ENCODE results near the gene ZBTB49. TPM values are rescaled to one million over a fixed set of nuclear protein-coding genes. Genes with fewer than 3 reads are reported as not detected.

Gene ZBTB49
- total and polyA plus RNA-seq, 3 experiments from 2014 or later, result 7.9 to 10.5 (median 8.7) TPM

GRCh38 chr4:4349867-4350266 lies 59.8 kb downstream of the ZBTB49 start:
- H3K27me3 Mint-ChIP-seq, result peaks cover 0 to 7% of the 10 kb centered on the region in 2 donors
- DNase-seq, result no peak
- H3K4me3 Mint-ChIP-seq, result no peak overlapping the region
- H3K9me3 Mint-ChIP-seq, result peaks cover 3 to 22% (median 9%) of the 10 kb centered on the region in 5 donors
- Histone ChIP-seq H3K4me3 (ENCODE audit: low read length) (no peak overlapping the region), H3K27ac (ENCODE audit: low read depth, low read length) (no peak overlapping the region), H3K36me3 (ENCODE audit: insufficient read depth, low read length) (no peaks in the 10 kb centered on the region), H3K9me3 (ENCODE audit: low read length) (no peaks in the 10 kb centered on the region), H3K4me1 (ENCODE audit: insufficient read depth, low read length) (peaks cover 22% of the 10 kb centered on the region), H3K27me3 (ENCODE audit: insufficient read depth, low read length, poor library complexity, severe bottlenecking) (no peaks in the 10 kb centered on the region)
- H3K27ac Mint-ChIP-seq, result peak overlapping the region in 1 of 8 donors; percentile 92
- peaks cover 21 to 41% (median 33%) of the 10 kb centered on the region in 3 donors for H3K4me1 Mint-ChIP-seq
- POLR2A ChIA-PET, result no interaction called here
- CTCF ChIA-PET, result interaction anchor here (1.1 kb wide), 1 partner anchor 14 kb away, joined by 3 read pairs; no protein-coding TSS in a partner anchor
- H3K36me3 Mint-ChIP-seq, result peaks cover 0 to 20% (median 9%) of the 10 kb centered on the region in 3 donors

DNA sequence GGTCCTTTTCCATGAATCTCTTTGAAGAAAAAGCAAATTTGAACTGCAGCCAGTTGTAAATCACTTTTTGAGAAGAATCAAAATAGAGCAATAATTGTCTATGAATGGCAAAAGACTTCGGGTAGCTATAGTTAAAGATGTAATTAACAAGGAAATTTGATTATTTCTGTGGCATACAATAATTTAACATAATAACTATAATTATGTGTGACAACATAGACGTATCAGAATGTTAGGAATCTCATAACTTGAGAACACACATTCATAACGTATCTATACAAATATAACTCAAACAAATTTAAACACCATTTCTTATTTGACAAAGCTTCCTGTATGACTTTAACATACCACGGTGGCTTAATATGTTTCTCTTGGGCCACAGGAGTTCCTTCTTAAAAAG lies 60.9 kb downstream of the ZBTB49 start:
- Histone ChIP-seq H3K9me3 (ENCODE audit: low read length) (no peaks in the 10 kb centered on the region), H3K27me3 (ENCODE audit: insufficient read depth, low read length, poor library complexity, severe bottlenecking) (no peaks in the 10 kb centered on the region), H3K27ac (ENCODE audit: low read depth, low read length) (no peak overlapping the region), H3K4me1 (ENCODE audit: insufficient read depth, low read length) (peaks cover 22% of the 10 kb centered on the region), H3K36me3 (ENCODE audit: insufficient read depth, low read length) (no peaks in the 10 kb centered on the region), H3K4me3 (ENCODE audit: low read length) (no peak overlapping the region)
- POLR2A ChIA-PET, result no interaction called here
- CTCF ChIA-PET, result interaction anchor here (1.1 kb wide), 1 partner anchor 15 kb away, joined by 3 read pairs; no protein-coding TSS in a partner anchor
- DNase-seq, result no peak
- Mint-ChIP-seq H3K9me3 (peaks cover 3 to 22% (median 9%) of the 10 kb centered on the region in 5 donors), H3K4me1 (peaks cover 22 to 40% (median 35%) of the 10 kb centered on the region in 3 donors), H3K36me3 (peaks cover 0 to 20% (median 9%) of the 10 kb centered on the region in 3 donors), H3K4me3 (no peak overlapping the region), H3K27me3 (peaks cover 0 to 5% of the 10 kb centered on the region in 2 donors), H3K27ac (no peak overlapping the region)

DNA sequence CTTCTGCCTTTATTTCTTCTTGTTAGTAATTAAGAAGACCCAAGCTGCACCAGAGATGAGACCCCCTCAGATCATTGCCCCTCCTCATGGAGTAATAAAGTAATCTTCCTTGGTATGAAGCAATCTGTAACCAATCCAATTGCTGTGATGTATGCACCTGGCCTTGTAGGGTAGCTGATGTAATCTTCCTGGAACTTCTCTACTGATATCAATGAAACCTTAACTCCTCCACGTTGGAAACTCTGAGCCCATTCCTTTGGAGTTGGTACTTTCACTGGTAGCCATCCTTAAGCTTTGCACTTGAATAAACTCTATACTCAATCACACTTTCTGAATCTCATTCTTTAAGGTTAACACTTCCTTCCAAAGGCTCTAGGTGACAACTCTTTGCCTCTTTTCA lies 65.3 kb downstream of the ZBTB49 start:
- no peak for DNase-seq
- no peak overlapping the region for H3K4me3 Mint-ChIP-seq
- H3K36me3 Mint-ChIP-seq, result no peaks in the 10 kb centered on the region
- ChIA-PET CTCF (interaction anchor here (1.0 to 1.2 kb wide), 2 partner anchors 11 to 95 kb away, joined by 3 read pairs; no protein-coding TSS in a partner anchor), POLR2A (no interaction called here)
- peaks cover 1 to 12% (median 1%) of the 10 kb centered on the region in 3 donors for H3K4me1 Mint-ChIP-seq
- H3K27ac Mint-ChIP-seq, result peak overlapping the region in 1 of 8 donors; percentile 21
- Histone ChIP-seq H3K4me3 (ENCODE audit: low read length) (no peak overlapping the region), H3K27ac (ENCODE audit: low read depth, low read length) (no peak overlapping the region), H3K9me3 (ENCODE audit: low read length) (no peaks in the 10 kb centered on the region), H3K4me1 (ENCODE audit: insufficient read depth, low read length) (no peaks in the 10 kb centered on the region), H3K36me3 (ENCODE audit: insufficient read depth, low read length) (no peaks in the 10 kb centered on the region), H3K27me3 (ENCODE audit: insufficient read depth, low read length, poor library complexity, severe bottlenecking) (no peaks in the 10 kb centered on the region)
- H3K9me3 Mint-ChIP-seq, result peaks cover 0 to 3% (median 0%) of the 10 kb centered on the region in 5 donors
- H3K27me3 Mint-ChIP-seq, result peaks cover 6 to 17% of the 10 kb centered on the region in 2 donors

- Histone ChIP-seq H3K9me3 (ENCODE audit: low read length) (no peaks in the 10 kb centered on the region), H3K27ac (ENCODE audit: low read depth, low read length) (no peak overlapping the region), H3K4me3 (ENCODE audit: low read length) (no peak overlapping the region), H3K27me3 (ENCODE audit: insufficient read depth, low read length, poor library complexity, severe bottlenecking) (no peaks in the 10 kb centered on the region), H3K4me1 (ENCODE audit: insufficient read depth, low read length) (no peaks in the 10 kb centered on the region), H3K36me3 (ENCODE audit: insufficient read depth, low read length) (no peaks in the 10 kb centered on the region)
- CTCF ChIA-PET, result no interaction called here
- peaks cover 0 to 3% (median 0%) of the 10 kb centered on the region in 5 donors for H3K9me3 Mint-ChIP-seq
- no peak overlapping the region for H3K27ac Mint-ChIP-seq
- POLR2A ChIA-PET, result no interaction called here
- peaks cover under 1 to 7% (median 1%) of the 10 kb centered on the region in 3 donors for H3K4me1 Mint-ChIP-seq
- no peaks in the 10 kb centered on the region for H3K36me3 Mint-ChIP-seq
- H3K4me3 Mint-ChIP-seq, result no peak overlapping the region
- DNase-seq, result no peak
- H3K27me3 Mint-ChIP-seq, result peaks cover 11 to 20% of the 10 kb centered on the region in 2 donors
These were observed 66.3 kb downstream of the ZBTB49 start for GRCh38 chr4:4356106-4357041.

DNA sequence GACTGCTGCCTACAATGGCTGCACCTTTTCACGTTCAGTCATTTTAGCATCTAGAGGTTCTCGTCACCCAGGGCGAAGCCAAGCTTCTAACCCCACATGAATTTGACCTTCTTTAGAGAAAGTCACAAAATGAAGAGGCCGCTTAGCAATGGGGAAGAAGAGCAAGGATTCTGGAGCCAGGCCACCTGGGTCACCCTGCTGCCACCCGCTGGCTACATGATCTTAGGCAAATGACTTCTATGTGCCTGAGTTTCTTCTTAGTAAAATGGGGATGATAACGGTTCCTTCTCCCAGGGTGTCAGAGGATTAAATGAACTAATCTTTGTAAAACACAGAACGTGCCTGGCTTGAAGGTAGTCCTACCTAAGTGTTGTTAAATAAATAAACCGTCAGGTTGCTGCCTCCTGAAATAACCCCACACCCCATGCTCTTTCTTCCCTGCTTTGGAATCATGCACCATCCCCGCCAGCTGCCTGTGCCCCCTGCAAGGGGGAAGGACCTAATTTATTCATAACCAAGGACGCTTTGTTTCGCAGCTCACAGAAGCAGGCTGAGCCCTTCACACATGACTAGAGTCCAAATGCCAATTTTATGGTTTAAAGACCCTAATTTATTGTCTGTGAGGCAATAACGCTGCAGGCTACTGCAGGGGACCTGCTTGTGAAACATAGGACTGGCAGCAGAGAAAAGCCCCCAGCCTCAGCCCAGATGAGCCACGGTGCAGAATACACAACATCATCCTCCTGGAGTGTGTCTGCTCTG lies 68.2 kb downstream of the ZBTB49 start:
- ChIA-PET CTCF (interaction anchor here (1.2 to 1.3 kb wide), 2 partner anchors 10 to 26 kb away, joined by 3 to 4 read pairs; no protein-coding TSS in a partner anchor), POLR2A (no interaction called here)
- no peaks in the 10 kb centered on the region for H3K36me3 ChIP-seq (ENCODE audit: insufficient read depth, low read length)
- no peaks in the 10 kb centered on the region for H3K9me3 ChIP-seq (ENCODE audit: low read length)
- Mint-ChIP-seq H3K4me1 (peaks cover 4 to 11% (median 8%) of the 10 kb centered on the region in 3 donors), H3K27me3 (peaks cover 11 to 30% of the 10 kb centered on the region in 2 donors), H3K4me3 (no peak overlapping the region), H3K9me3 (peaks cover 0 to 3% (median 0%) of the 10 kb centered on the region in 5 donors), H3K36me3 (no peaks in the 10 kb centered on the region), H3K27ac (peak overlapping the region in 1 of 8 donors; percentile 63)
- no peak for DNase-seq
- no peaks in the 10 kb centered on the region for H3K27me3 ChIP-seq (ENCODE audit: insufficient read depth, low read length, poor library complexity, severe bottlenecking)
- no peak overlapping the region for H3K4me3 ChIP-seq (ENCODE audit: low read length)
- no peak overlapping the region for H3K27ac ChIP-seq (ENCODE audit: low read depth, low read length)
- no peaks in the 10 kb centered on the region for H3K4me1 ChIP-seq (ENCODE audit: insufficient read depth, low read length)

DNA sequence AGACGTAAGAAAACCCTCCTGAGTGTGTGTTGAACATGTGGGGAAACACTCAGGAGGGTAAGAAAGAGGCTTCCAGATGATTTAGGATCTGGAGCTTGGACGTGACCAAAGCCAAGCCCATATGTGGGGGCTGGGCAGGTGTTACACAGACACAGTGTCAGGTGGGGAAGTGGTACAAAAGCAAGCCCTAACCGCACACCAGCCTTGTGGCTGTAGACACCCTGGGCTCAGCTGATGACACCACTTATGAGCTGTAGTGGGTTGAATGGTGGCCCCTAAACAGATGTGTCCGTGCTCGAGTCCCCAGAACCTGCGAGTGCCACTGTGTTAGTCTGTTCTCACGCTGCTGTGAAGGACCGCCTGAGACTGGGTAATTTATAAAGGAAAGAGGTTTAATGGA lies 71.8 kb downstream of the ZBTB49 start:
- no peaks in the 10 kb centered on the region for H3K9me3 ChIP-seq (ENCODE audit: low read length)
- POLR2A ChIA-PET, result no interaction called here
- H3K4me3 ChIP-seq (ENCODE audit: low read length), result no peak overlapping the region
- H3K36me3 Mint-ChIP-seq, result peaks cover 0 to 3% (median 0%) of the 10 kb centered on the region in 3 donors
- H3K4me1 ChIP-seq (ENCODE audit: insufficient read depth, low read length), result no peaks in the 10 kb centered on the region
- peak overlapping the region in 3 of 8 donors; percentile 25 to 34 (median 31) for H3K27ac Mint-ChIP-seq
- CTCF ChIA-PET, result no interaction called here
- no peaks in the 10 kb centered on the region for H3K36me3 ChIP-seq (ENCODE audit: insufficient read depth, low read length)
- peaks cover 11 to 30% of the 10 kb centered on the region in 2 donors for H3K27me3 Mint-ChIP-seq
- DNase-seq, result no peak
- peaks cover 3 to 5% (median 3%) of the 10 kb centered on the region in 5 donors for H3K9me3 Mint-ChIP-seq
- no peak overlapping the region for H3K4me3 Mint-ChIP-seq
- H3K4me1 Mint-ChIP-seq, result peaks cover 2 to 8% (median 4%) of the 10 kb centered on the region in 3 donors
- H3K27me3 ChIP-seq (ENCODE audit: insufficient read depth, low read length, poor library complexity, severe bottlenecking), result no peaks in the 10 kb centered on the region
- H3K27ac ChIP-seq (ENCODE audit: low read depth, low read length), result no peak overlapping the region

GRCh38 chr4:4362991-4363697 lies 73.1 kb downstream of the ZBTB49 start:
- Histone ChIP-seq H3K9me3 (ENCODE audit: low read length) (no peaks in the 10 kb centered on the region), H3K27ac (ENCODE audit: low read depth, low read length) (no peak overlapping the region), H3K4me1 (ENCODE audit: insufficient read depth, low read length) (no peaks in the 10 kb centered on the region), H3K4me3 (ENCODE audit: low read length) (no peak overlapping the region), H3K36me3 (ENCODE audit: insufficient read depth, low read length) (no peaks in the 10 kb centered on the region), H3K27me3 (ENCODE audit: insufficient read depth, low read length, poor library complexity, severe bottlenecking) (no peaks in the 10 kb centered on the region)
- no peak for DNase-seq
- ChIA-PET POLR2A (no interaction called here), CTCF (no interaction called here)
- H3K36me3 Mint-ChIP-seq, result peaks cover 0 to 3% (median 0%) of the 10 kb centered on the region in 3 donors
- peaks cover 2 to 8% (median 4%) of the 10 kb centered on the region in 3 donors for H3K4me1 Mint-ChIP-seq
- peaks cover 3 to 5% (median 3%) of the 10 kb centered on the region in 5 donors for H3K9me3 Mint-ChIP-seq
- H3K27ac Mint-ChIP-seq, result no peak overlapping the region
- no peak overlapping the region for H3K4me3 Mint-ChIP-seq
- peaks cover 6 to 24% of the 10 kb centered on the region in 2 donors for H3K27me3 Mint-ChIP-seq

All from CD8-positive, alpha-beta memory T cell (primary cell).